Measurements from ENCODE around the gene P4HB.
"Not testable (repeated sequence)": the region's sequence is repeated elsewhere in the genome, so short reads cannot be mapped to it uniquely, and the experiment has no call there.

The P4HB gene

GRCh38 chr17:81845881-81846742 lies 14.2 kb downstream of the P4HB start:
- Mint-ChIP-seq H3K27ac (no peak overlapping the region), H3K9me3 (no peaks in the 10 kb centered on the region), H3K36me3 (peaks cover 3% of the 10 kb centered on the region), H3K4me1 (no peaks in the 10 kb centered on the region), H3K4me3 (no peak overlapping the region), H3K27me3 (no peaks in the 10 kb centered on the region)

GRCh38 chr17:81845361-81845760 lies 15.0 kb downstream of the P4HB start:
- Mint-ChIP-seq H3K27ac (peak overlapping the region; percentile 59), H3K9me3 (no peaks in the 10 kb centered on the region), H3K27me3 (no peaks in the 10 kb centered on the region), H3K4me1 (no peaks in the 10 kb centered on the region), H3K4me3 (no peak overlapping the region), H3K36me3 (peaks cover 3% of the 10 kb centered on the region)

- no peaks in the 10 kb centered on the region for H3K27me3 Mint-ChIP-seq
- no peaks in the 10 kb centered on the region for H3K9me3 Mint-ChIP-seq
- peak overlapping the region; percentile 59 for H3K27ac Mint-ChIP-seq
- no peak overlapping the region for H3K4me3 Mint-ChIP-seq
- no peaks in the 10 kb centered on the region for H3K4me1 Mint-ChIP-seq
- H3K36me3 Mint-ChIP-seq = peaks cover 3% of the 10 kb centered on the region
These were observed 15.4 kb downstream of the P4HB start for GRCh38 chr17:81844887-81845286.

GRCh38 chr17:81844327-81844851 lies 15.9 kb downstream of the P4HB start:
- Mint-ChIP-seq H3K27ac (no peak overlapping the region), H3K36me3 (peaks cover 3% of the 10 kb centered on the region)

GRCh38 chr17:81843713-81844326 lies 16.5 kb downstream of the P4HB start:
- Mint-ChIP-seq H3K27ac (no peak overlapping the region), H3K9me3 (no peaks in the 10 kb centered on the region), H3K4me1 (no peaks in the 10 kb centered on the region), H3K27me3 (no peaks in the 10 kb centered on the region), H3K4me3 (no peak overlapping the region), H3K36me3 (peaks cover 3% of the 10 kb centered on the region)

More at GRCh38 chr17:81844327-81844851, 15.9 kb downstream of the P4HB start:
- H3K9me3 Mint-ChIP-seq = no peaks in the 10 kb centered on the region
- no peaks in the 10 kb centered on the region for H3K27me3 Mint-ChIP-seq
- no peaks in the 10 kb centered on the region for H3K4me1 Mint-ChIP-seq
- no peak overlapping the region for H3K4me3 Mint-ChIP-seq

- no peaks in the 10 kb centered on the region for H3K9me3 Mint-ChIP-seq
- H3K4me3 Mint-ChIP-seq = no peak overlapping the region
- H3K27ac Mint-ChIP-seq = no peak overlapping the region
- H3K36me3 Mint-ChIP-seq = peaks cover 3% of the 10 kb centered on the region
- H3K27me3 Mint-ChIP-seq = no peaks in the 10 kb centered on the region
- H3K4me1 Mint-ChIP-seq = no peaks in the 10 kb centered on the region
These were observed 17.4 kb downstream of the P4HB start for GRCh38 chr17:81842725-81843504.

GRCh38 chr17:81842378-81842724 lies 18.0 kb downstream of the P4HB start:
- H3K4me1 Mint-ChIP-seq = no peaks in the 10 kb centered on the region
- no peak overlapping the region for H3K27ac Mint-ChIP-seq
- H3K36me3 Mint-ChIP-seq = peaks cover 3% of the 10 kb centered on the region
- no peak overlapping the region for H3K4me3 Mint-ChIP-seq
- H3K9me3 Mint-ChIP-seq = no peaks in the 10 kb centered on the region
- no peaks in the 10 kb centered on the region for H3K27me3 Mint-ChIP-seq

GRCh38 chr17:81841866-81842265 lies 18.5 kb downstream of the P4HB start:
- H3K4me1 Mint-ChIP-seq = no peaks in the 10 kb centered on the region
- H3K36me3 Mint-ChIP-seq = peaks cover 3% of the 10 kb centered on the region
- H3K27me3 Mint-ChIP-seq = no peaks in the 10 kb centered on the region
- H3K9me3 Mint-ChIP-seq = no peaks in the 10 kb centered on the region
- peak overlapping the region; percentile 30 for H3K27ac Mint-ChIP-seq
- H3K4me3 Mint-ChIP-seq = no peak overlapping the region

GRCh38 chr17:81840826-81841778 lies 19.2 kb downstream of the P4HB start:
- H3K9me3 Mint-ChIP-seq = no peaks in the 10 kb centered on the region
- no peak overlapping the region for H3K4me3 Mint-ChIP-seq
- no peaks in the 10 kb centered on the region for H3K4me1 Mint-ChIP-seq
- peaks cover 3% of the 10 kb centered on the region for H3K36me3 Mint-ChIP-seq
- no peak overlapping the region for H3K27ac Mint-ChIP-seq
- no peaks in the 10 kb centered on the region for H3K27me3 Mint-ChIP-seq

- H3K36me3 Mint-ChIP-seq, H3K4me3 Mint-ChIP-seq, H3K27me3 Mint-ChIP-seq, H3K27ac Mint-ChIP-seq, H3K4me1 Mint-ChIP-seq, H3K9me3 Mint-ChIP-seq: not testable (repeated sequence)
These were observed 20.3 kb downstream of the P4HB start for GRCh38 chr17:81840059-81840458.

GRCh38 chr17:81839301-81839700 lies 21.0 kb downstream of the P4HB start:
- no peaks in the 10 kb centered on the region for H3K4me1 Mint-ChIP-seq
- no peaks in the 10 kb centered on the region for H3K9me3 Mint-ChIP-seq
- H3K27ac Mint-ChIP-seq = no peak overlapping the region
- H3K4me3 Mint-ChIP-seq = no peak overlapping the region
- H3K36me3 Mint-ChIP-seq = peaks cover 3% of the 10 kb centered on the region
- no peaks in the 10 kb centered on the region for H3K27me3 Mint-ChIP-seq

- H3K4me3 Mint-ChIP-seq = no peak overlapping the region
- H3K27ac Mint-ChIP-seq = no peak overlapping the region
- no peaks in the 10 kb centered on the region for H3K9me3 Mint-ChIP-seq
- peaks cover 3% of the 10 kb centered on the region for H3K36me3 Mint-ChIP-seq
- no peaks in the 10 kb centered on the region for H3K27me3 Mint-ChIP-seq
- no peaks in the 10 kb centered on the region for H3K4me1 Mint-ChIP-seq
These were observed 21.5 kb downstream of the P4HB start for GRCh38 chr17:81838753-81839255.

GRCh38 chr17:81837641-81838040 lies 22.7 kb downstream of the P4HB start:
- Mint-ChIP-seq H3K9me3 (no peaks in the 10 kb centered on the region), H3K36me3 (no peaks in the 10 kb centered on the region), H3K27ac (no peak overlapping the region)

GRCh38 chr17:81834831-81835267 lies 25.5 kb downstream of the P4HB start, which contains the start of gene PPP1R27:
TSS of gene PPP1R27 (minus strand) at chr17:81835050. CDS start at chr17:81834953, 97 bp downstream.
- peaks cover 14% of the 10 kb centered on the region for H3K4me1 Mint-ChIP-seq
- peak within 1 kb of the TSS; percentile 84 for H3K4me3 Mint-ChIP-seq
- H3K36me3 Mint-ChIP-seq = no peaks in the 10 kb centered on the region
- peak within 1 kb of the TSS; percentile 83 for H3K27ac Mint-ChIP-seq
- H3K9me3 Mint-ChIP-seq = no peaks in the 10 kb centered on the region
- H3K27me3 Mint-ChIP-seq = no peaks in the 10 kb centered on the region

More at GRCh38 chr17:81837641-81838040, 22.7 kb downstream of the P4HB start:
- Mint-ChIP-seq H3K27me3 (no peaks in the 10 kb centered on the region), H3K4me1 (no peaks in the 10 kb centered on the region), H3K4me3 (no peak overlapping the region)

All from activated naive CD4-positive, alpha-beta T cell treated with anti-CD3 and anti-CD28 coated beads, Interleukin-2, amount 50 U/mL, for 24 hours (primary cell).